IPS DF 4.7 (cell line): ENCODE results near the gene MBD6.
"Not testable (repeated sequence)": the region's sequence is repeated elsewhere in the genome, so short reads cannot be mapped to it uniquely, and the experiment has no call there.

Experiments used
- DNase-seq: peaks from one replicate; pipeline ENCODE4 v3.0.0-alpha.2; 2013; ENCODE audit warnings: low spot score; ENCODE audit errors: extremely low read depth

MBD6 gene

GRCh38 chr12:57549909-57550640 lies 27.5 kb downstream of the MBD6 start, which contains the start of gene KIF5A:
KIF5A (plus strand) TSS chr12:57550044; CDS start chr12:57550272, 228 bp downstream.
- no peak for DNase-seq

DNA sequence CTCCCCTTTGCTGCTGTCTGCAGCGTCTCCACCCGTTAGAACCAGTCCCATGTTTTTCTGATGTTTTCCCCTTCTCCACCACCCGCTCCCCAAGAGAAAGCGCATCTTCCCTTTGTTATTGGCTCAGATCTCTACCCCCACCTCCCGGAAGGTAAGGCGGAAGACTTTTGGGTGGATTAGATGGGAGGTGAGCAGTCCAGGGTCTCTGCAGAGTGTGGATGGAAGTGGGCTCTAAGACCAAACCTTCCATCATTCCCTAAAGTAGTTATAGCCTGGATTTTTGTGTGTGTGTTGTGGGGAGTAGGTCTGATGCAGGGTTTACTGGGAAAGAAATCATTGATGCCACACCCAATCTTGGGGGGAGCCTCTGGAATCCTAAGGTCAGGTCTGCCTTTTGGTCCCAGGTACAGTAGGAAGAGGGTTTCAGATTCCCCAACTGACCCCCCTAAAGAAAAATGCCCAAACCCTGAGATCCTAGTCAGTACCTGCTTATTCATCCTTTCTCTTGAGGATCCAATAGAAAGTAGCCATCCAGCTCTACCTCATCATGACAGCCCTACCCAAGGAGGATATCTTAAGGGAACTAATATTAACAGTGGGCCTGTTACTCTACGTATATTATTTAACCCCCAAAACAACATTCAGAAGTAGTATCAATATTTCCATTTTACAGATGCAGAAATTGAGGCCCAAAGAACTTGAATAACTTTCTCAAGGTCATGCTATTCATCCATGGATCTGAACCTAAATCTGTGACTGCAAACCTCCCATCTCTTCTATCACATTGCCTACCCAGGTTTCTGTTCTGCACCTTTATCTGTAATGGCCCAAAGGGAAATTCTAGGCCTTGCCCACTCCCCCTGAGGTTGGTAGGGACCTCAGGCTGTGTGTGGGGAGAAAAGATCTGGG lies 28.3 kb downstream of the MBD6 start:
- DNase-seq: no peak

GRCh38 chr12:57551637-57552305 lies 29.1 kb downstream of the MBD6 start:
- DNase-seq: no peak

- no peak for DNase-seq
Observed at GRCh38 chr12:57552306-57552651, 29.7 kb downstream of the MBD6 start.

GRCh38 chr12:57552835-57553313 lies 30.2 kb downstream of the MBD6 start:
- DNase-seq: no peak

DNA sequence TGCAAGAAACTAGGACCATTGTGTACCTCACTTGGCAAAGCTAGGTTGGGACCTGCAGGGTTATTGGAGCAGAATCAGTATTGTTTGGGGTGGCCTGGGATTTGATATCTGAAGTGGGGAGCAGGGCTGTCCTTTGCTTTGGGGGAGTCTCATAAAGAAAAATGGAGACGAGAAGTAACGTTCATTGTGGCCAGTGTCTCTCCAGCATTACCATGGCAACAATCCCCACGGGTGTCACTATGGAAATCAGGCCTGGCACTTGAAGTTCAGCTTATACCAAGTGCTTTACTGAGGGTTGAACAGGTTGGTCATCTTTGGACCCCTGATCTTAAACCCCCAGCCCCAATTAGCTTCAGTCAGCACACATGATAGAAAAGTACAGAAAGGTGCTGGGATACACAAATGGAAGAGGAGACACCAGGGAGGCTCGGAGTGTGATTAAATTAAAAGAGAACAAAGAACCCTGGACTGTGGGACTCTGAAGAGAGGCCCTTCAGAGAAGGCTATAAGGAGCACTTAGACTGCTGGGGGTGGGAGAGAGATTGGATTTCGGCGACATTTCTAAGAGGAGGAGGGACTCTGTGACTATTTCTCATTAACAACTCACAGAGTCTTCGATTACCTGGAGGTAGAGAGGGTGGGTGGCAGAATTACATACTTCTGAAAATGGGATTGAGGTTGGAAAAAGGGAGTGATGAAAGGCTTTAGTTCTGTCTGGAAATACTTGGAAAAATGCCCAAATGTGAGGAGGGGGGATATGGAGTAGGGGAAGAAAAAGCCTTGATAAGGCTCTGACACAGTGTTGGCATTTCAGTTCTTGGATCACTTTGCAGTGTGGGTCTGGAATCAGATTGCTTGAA lies 30.9 kb downstream of the MBD6 start:
- DNase-seq: no peak

- DNase-seq: no peak
Observed at GRCh38 chr12:57554453-57554852, 31.8 kb downstream of the MBD6 start.

DNA sequence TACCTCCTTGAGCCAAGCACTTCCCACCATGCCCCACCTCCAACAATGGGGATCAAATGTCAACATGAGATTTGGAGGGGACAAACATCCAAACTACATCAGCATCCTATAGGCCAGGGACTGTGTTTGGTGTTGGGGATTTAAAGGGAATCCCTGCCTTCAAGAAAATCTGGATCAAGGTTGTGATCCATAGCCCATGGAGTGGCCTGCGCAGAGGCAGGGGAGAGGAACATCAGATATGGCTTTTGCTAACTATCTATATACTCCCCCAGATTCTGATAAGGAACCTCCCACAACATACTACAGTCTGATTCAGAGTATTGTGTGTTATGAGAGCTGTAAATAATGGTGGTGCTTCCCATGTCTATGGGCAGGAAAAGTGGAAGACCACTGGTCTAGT lies 32.3 kb downstream of the MBD6 start:
- no peak for DNase-seq

- DNase-seq: no peak
Observed at GRCh38 chr12:57558864-57559263, 36.2 kb downstream of the MBD6 start.

DNA sequence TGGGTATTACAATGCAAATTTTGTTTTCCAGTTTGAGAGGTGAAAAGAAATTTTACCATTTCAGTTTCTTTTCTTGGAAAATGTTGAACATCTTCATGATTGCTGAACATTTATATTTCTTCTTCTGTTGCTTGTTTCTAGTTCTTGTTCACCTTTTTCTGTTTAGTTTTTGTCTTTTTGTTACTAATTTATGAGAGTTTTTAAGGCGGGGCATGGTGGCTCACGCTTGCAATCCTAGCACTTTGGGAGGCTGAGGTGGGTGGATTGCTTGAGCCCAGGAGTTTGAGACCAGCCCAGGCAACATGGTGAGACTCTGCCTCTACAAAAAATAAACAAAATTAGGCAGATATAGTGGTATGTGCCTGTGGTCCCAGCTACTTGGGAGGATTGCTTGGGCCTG lies 37.9 kb downstream of the MBD6 start:
- DNase-seq: no peak

- not testable (repeated sequence) for DNase-seq
Observed at GRCh38 chr12:57561117-57561516, 38.5 kb downstream of the MBD6 start.

GRCh38 chr12:57563358-57563757 lies 40.7 kb downstream of the MBD6 start:
- no peak for DNase-seq

- DNase-seq: no peak
Observed at GRCh38 chr12:57564178-57564740, 41.6 kb downstream of the MBD6 start.

- DNase-seq: no peak
Observed at GRCh38 chr12:57568838-57569237, 46.2 kb downstream of the MBD6 start.

DNA sequence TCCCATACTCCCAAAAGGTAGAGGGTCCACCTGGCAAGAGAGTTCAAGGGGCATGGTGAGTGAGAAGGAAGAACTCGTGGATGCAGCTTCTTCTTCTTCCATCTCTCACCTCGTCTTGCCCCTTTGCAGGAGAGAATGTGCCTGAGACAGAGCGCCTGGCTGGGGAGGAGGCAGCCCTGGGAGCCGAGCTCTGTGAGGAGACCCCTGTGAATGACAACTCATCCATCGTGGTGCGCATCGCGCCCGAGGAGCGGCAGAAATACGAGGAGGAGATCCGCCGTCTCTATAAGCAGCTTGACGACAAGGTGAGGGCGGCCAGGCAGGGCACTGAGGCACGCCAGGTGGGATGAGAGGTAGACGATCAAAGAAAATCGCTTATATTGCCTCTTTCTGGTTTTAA lies 47.2 kb downstream of the MBD6 start:
- no peak for DNase-seq

DNA sequence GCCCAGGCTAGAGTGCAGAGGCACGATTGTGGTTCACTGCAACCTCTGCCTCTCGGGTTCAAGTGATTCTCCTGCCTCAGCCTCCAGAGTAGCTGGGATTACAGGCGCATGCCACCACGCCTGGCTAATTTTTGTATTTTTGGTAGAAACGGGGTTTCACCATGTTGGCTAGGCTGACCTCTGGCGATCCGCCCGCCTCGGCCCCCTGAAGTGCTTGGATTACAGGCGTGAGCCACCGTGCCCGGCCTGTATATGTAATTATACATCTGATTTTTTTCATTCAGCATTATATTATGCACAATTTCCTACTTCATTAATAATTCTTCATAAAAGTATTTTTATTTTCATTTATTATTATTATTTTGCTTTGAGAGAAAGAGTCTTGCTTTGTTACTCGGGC lies 47.8 kb downstream of the MBD6 start:
- not testable (repeated sequence) for DNase-seq

GRCh38 chr12:57571926-57572762 lies 49.5 kb downstream of the MBD6 start:
- no peak for DNase-seq

DNA sequence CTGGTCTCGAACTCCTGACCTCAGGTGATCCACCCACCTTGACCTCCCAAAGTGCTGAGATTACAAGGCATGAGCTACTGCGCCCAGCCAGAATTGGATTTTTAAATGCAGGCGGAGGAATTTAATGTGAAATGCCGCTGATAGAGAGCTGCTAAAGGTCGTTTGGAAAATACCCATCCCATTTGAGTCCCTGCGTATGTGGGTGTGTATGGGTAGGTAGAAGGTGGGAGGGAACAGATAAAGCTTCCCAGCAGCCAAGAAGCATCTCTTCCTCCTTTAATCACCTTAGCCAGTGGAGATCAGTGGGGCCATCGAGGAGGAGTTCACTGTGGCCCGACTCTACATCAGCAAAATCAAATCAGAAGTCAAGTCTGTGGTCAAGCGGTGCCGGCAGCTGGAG lies 52.2 kb downstream of the MBD6 start:
- DNase-seq: no peak

DNA sequence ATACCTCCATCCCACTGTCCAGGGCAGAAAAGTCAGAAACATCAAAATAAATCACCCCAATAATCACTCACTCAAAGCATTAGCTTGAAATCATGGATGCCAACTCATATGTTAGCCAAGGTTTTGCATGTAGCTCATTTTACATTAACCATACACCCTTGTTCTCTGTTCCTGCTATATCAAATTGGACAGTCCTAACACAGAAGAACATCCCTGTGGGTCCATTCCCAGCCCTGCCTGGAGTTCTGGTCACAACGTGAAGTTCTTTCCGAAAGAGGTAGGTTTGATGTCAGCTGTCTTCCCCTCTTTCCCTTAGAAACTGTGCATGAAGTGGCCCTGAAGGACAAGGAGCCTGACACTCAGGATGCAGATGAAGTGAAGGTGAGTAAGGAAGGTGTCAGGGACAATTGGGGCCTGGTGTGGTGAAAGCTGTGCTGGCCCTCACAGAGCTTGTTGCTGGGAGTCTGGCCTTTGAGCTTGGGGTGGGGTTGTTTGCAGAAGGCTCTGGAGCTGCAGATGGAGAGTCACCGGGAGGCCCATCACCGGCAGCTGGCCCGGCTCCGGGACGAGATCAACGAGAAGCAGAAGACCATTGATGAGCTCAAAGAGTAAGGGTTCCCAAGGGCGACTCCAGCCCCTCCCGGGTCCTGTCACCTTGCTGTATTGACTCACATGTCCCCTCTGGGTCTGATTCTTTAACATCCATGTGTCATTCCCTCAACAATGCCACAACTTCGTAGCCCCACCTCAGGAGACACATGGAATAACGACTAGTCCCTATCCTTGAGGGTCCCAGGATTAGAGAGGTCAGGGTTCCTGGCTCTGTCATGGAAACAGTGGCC lies 53.4 kb downstream of the MBD6 start:
- DNase-seq: no peak
